ENCODE data around the gene SFSWAP. TPM values are rescaled to one million over a fixed set of nuclear protein-coding genes. Genes with fewer than 3 reads are reported as not detected.
"Not testable (repeated sequence)": the region's sequence is repeated elsewhere in the genome, so short reads cannot be mapped to it uniquely, and the experiment has no call there.

SFSWAP gene
- total RNA-seq, 1 donor from 2014 or later, result 67.3 TPM

DNA sequence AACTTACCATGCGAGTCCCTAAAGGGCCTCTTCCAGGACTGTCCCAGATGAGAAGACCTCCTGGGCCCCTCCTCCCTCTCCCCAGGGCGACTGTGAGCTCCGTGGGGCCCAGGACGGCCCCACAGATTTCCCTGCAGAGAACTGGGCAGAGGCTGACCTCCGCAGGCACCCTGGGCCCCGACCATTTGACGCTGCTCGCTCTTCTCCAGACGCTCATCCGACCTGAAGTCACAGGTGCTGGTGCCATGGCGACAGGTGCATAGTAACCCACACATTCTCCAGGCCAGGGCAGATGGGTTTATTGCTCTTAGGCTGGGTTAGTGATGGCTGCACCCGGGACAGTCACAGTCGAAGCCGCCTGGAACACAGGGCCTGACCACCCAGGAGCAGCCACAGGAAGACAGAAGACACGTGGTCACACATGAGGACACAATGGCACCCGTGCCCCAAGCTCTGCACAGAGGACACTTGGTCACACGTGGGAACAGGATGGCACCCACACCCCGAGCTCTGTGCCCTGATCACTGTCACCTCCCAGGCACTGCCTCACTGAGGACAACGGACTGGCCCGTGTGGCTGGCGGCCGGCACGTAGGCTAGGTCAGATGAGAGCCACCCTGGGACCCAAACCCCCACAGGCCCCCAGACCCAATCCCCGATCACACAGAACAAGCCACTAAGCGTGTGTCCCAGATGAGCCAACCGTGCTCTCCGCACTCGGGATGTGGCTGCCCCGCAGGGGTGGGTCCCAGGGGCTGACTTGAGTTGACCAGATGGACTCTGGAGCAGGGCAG, 32.3 kb upstream of the SFSWAP start:
- intact Hi-C loops (cut with DNase I); DNase-seq (ENCODE audit: low spot score); ATAC-seq: not testable (repeated sequence)

DNA sequence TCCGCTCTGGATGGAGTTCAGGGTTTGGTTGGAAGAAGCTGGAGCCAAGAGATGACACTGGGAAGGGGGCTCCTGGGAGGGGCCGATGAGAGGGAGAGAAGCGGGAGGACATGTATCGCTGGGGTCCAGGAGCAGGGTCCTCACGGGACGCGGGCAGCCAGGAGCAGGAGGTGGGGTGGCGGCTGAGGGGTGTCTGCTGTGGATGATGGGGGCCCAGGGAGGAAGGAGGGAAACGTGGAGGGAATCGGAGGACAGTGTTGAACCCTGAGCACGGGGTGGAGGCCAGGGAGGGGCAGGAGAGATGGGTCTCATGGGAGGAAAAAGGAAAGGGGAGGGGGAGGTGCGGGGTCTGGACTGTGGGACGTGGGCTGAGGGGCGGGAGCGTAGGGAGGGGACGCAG, 31.7 kb upstream of the SFSWAP start:
- intact Hi-C loops (cut with DNase I); DNase-seq (ENCODE audit: low spot score); ATAC-seq: not testable (repeated sequence)

DNA sequence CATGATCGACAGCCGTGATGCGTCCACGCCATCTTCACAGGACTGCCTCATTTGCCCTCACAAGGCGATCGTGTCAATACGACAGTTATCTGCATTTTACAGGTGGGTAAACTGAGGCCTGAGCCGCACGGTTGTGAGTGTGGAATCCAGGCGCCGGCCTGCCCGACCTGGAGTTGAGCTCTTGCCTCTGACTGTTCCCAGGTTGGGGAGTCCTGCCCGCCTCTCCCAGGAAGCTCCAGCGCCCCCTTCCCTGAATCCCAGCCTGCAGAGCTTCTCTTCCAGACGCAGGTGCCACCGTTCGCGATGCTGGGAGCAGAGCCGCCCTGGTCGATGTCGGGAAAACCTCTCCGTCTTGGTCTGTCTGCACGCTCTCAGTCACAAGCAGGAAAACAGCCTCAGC, 31.1 kb upstream of the SFSWAP start:
- ATAC-seq; intact Hi-C loops (cut with DNase I); DNase-seq (ENCODE audit: low spot score): not testable (repeated sequence)

DNA sequence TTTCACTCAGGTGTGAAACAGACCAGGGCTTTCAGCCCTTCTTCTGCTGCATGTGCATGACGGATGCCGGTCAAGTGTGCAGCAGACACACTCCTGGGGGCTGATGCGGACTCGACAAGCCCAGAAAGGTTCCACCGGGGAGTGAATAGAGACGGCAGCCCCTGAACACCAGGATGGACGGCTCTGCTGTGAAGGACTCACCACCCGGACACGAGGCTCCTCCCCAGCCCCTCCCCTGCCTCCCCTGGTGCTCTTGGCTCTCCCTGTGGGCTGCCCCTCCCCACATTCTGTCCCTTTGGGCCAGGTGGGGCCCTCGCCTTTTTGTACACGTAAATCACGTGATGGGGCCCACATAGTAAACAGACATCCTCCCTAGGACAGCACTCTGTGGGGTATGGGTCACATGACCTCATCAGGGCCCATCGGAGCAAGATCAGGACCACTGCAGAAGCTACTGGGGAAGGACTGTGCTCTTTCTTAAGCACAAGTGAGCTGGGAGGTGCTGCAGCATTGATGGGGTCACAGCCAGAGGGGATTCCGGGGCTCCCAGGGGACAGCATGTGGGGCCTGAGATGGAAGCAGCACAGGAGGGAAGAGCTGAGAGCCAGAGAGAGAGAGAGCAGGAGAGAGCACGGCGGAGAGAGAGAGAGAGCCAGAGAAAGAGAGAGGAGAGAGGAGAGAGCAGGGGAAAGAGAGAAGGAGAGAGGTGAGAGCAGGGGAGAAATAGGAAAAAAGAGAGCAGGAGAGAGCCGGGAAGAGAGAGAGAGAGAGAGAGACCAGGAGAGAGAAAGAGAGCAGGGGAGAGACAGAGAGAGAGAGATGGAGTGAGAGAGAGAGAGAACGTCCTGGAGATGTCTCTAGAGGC, 30.3 kb upstream of the SFSWAP start:
- DNase-seq (ENCODE audit: low spot score); ATAC-seq; intact Hi-C loops (cut with DNase I): not testable (repeated sequence)

DNA sequence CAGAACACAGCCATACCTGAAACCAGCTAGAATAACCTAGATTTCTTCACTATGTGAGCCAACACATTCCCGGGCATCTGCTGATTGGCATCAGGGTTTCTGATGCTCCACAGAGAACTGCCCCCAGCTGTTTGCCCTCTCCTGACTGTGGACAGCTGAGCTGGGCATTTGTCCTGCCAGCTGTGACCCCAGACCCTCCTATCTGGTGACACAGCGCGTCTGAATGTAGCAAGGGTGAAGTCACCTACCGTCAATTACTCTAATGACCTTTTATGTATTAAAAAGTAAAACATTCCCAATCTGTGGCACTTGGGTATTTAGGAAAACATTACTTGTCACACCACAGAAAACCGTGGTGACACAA, 29.7 kb upstream of the SFSWAP start:
- intact Hi-C loops (cut with DNase I), result no loop called here
- ATAC-seq (no peak), DNase-seq (ENCODE audit: low spot score) (no peak)

DNA sequence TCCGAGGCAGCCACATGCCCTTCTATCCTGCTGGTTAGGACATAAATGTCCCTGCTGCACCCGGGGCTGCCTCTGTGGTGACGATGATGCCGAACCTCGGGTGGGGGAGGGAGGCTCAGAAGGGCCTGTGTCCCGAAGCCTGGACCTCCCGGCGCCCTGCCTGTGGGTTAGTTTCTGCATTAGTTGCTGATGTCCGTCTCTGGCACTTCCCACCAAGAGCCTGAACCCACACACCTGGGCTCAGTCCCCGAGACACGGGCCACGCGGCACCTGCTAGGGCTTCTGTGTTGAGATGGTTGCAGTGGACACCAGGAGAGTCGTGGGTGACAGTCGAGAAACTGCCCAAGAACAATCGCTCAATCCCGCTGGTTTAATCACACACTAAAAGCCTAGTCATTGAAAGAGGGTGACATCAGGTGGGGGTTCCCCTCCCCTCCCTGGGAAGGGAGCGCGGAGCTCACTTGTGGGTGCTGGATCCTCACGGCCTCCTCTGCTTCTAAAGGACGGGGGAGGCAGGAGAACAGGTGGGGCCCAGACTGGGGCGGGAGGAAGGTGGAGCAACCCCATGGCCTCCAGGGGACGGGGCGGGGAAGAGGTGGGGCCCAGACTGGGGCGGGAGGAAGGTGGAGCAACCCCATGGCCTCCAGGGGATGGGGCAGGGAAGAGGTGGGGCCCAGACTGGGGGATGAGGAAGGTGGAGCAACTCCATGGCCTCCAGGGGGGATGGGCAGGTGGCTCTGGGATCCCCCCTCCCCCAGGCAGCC, 29.0 kb upstream of the SFSWAP start:
- DNase-seq (ENCODE audit: low spot score) (peak; percentile 81), ATAC-seq (peak; percentile 100)
- intact Hi-C loops (cut with DNase I), result not testable (repeated sequence)

DNA sequence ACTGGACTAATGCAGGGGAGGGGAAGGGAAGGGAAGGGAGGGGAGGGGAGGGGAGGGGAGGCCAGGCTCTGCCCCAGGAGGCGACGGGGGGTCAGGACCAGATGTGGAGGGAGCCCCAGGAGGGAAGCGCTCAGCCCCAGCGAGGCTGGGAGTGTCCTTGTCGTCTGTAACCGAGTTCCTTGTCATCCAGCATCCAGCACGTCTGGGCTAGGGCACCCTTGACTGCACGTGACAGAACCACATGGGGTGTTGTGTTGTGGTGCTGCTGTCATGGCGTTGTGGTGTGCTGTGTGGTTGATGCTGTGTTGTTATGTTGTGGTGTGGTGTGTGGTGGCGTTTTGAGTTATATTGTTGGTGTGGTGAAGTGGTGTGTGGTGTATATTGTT, 28.4 kb upstream of the SFSWAP start:
- DNase-seq (ENCODE audit: low spot score) (no peak), ATAC-seq (peak; percentile 9)
- intact Hi-C loops (cut with DNase I), result no loop called here

DNA sequence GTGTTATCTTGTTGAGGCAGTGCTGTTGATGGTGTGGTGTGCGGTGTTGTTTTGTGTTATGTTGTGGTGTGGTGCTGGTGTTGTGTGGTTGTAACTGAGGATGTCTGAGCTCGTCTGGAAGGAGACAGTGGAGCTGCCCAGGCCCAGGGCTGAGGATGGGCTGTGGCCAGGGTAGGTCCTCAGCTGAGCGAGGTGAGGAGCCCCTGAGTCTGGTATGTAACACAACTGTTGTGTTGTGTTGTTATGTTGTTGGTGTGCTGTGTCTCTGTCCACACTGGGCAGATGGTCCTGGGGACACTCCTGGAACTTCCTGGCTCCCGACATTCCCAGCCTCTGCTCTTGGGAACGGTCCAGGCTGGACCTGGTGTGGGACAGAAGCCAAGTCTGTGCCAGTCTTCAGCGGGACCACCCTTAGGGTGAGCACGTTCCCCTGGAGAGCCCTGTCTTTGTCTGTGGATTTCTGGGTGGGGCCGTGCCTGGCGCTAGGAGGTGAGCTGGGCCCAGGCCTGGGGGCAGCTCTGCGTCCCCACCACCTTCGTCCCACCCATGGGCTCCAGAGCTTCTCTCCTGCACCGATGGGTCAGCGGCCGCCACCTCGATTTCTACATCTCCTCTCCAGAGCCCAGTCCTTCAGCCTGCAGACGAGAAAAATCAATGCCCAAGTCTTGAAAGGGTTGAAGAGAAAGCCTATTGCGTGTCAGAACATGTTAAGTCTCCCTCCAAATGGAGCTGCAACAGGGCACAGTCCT, 27.4 kb upstream of the SFSWAP start:
- ATAC-seq (no peak), DNase-seq (ENCODE audit: low spot score) (no peak)
- intact Hi-C loops (cut with DNase I), result no loop called here

DNA sequence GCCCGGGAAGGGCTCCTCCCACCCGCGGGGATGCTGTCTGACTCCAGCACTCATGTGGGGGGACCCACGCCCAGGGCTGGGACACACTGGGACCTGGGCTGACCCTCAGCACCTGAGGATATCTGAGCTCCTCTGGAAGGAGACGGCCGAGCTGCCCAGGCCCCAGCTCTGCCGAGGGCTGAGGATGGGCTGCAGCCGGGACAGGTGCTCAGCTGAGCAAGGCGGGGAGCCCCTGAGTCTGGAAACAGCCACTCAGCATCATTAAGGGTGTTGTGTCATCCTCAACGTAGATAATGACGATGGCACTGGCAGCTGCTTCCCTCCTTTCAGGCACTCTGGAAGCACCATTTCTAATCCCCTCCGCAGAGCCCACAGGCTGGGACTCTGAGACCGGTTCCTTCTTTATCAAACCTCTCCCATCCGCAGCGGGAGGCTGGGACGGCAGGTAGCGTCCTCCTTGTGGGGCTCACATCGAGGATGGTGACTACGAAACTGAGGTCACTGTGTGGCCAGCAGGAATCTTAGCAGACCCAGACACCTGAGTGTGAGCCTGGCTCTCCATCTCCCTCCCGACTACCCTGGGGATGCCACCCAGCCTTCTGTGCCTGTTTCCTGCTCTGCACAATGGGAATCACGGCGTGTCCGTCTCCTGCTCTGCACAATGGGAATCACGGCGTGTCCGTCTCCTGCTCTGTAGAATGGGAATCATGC, 26.7 kb upstream of the SFSWAP start:
- ATAC-seq, result no peak
- intact Hi-C loops (cut with DNase I), result no loop called here
- no peak for DNase-seq (ENCODE audit: low spot score)

DNA sequence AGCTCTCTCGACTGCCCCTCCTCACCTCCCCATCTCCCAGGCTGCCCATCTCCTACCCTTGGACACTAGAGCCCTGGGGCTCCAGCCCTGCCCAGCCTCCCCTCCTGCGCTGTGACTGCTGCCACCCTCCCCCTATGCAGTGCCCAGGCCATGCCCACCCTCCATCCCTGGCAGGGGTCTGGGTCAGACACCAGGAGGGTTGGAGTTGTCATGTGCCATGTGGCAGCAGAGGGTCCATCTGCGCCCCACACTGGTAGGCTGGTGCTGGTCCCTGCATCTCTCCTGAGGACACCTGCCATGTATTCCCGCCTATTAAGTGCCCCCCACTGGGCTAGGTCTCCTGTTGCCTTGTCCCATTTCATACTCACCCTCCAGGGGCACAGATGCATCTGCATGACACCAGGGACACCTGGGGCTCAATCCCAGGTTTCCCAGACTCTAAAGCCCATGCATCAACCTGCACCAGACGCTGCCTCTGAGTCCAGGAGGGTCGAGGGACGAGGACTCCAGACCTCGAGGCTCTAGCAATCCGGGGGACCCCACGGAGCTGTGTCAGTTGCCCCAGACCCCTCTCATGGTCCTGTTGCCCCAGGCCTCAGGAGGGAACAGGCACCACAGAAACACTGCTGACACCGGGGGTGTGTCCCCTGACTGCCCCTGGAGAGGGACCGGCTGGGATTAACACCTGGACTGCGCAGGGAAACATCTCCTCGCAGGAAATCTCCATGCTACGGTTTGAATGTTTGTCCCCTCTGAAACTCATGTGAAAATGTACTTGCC, 23.4 kb upstream of the SFSWAP start:
- no peak for ATAC-seq
- intact Hi-C loops (cut with DNase I), result no loop called here

DNA sequence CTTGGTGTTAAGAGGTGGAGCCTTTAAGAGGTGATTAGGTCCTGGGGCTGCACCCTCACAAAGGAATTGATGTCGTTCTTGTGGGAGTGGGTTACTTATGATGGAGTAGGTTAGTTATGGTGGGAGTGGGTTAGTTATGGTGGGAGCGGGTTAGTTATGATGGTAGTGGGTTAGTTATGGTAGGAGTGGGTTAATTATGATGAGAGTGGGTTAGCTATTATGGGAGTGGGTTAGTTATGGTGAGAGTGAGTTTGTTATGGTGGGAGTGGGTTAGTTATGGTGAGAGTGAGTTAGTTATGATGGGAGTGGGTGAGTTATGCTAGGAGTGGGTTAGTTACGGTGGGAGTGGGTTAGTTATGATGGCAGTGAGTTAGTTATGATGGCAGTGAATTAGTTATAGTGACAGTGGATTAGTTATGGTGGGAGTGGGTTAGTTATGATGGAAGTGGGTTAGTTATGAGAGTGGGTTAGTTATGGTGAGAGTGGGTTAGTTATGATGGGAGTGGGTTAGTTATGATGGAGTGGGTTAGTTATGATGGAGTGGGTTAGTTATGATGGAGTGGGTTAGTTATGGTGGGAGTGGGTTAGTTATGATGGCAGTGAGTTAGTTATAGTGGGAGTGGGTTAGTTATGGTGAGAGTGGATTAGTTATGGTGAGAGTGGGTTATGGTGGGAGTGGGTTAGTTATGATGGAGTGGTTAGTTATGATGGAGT, 22.6 kb upstream of the SFSWAP start:
- no peak for ATAC-seq
- DNase-seq (ENCODE audit: low spot score), result no peak
- intact Hi-C loops (cut with DNase I), result no loop called here

More for the DNA sequence above, 23.4 kb upstream of the SFSWAP start:
- no peak for DNase-seq (ENCODE audit: low spot score)

DNA sequence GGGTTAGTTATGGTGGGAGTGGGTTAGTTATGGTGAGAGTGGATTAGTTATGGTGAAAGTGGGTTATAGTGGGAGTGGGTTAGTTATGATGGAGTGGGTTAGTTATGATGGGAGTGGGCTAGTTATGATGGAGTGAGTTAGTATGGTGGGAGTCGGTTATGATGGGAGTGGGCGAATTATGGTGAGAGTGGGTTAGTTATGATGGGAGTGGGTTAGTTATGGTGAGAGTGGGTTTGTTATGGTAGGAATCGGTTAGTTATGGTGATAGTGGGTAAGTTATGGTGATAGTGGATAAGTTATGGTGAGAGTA, 22.1 kb upstream of the SFSWAP start:
- no peak for DNase-seq (ENCODE audit: low spot score)
- ATAC-seq, result no peak
- intact Hi-C loops (cut with DNase I), result no loop called here

DNA sequence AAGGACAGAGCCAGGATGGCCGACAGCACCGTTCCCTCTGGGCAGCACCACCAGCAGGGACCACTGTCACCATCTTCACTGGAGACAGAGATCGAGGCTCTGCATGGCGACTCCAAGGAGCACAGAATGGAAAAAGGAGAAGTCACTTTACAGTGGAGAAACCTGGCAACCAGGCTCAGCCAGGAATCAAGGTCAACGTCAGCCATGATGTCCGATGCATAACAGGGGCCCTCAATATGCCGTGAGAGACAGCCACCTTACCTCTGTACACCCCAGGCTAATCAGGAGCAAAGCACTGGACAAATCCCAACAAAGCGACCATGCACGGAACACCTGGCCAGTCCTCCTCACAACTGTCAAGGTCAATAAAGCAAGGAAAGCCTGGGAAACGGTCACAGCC, 20.6 kb upstream of the SFSWAP start:
- intact Hi-C loops (cut with DNase I), result no loop called here
- no peak for DNase-seq (ENCODE audit: low spot score)
- no peak for ATAC-seq

DNA sequence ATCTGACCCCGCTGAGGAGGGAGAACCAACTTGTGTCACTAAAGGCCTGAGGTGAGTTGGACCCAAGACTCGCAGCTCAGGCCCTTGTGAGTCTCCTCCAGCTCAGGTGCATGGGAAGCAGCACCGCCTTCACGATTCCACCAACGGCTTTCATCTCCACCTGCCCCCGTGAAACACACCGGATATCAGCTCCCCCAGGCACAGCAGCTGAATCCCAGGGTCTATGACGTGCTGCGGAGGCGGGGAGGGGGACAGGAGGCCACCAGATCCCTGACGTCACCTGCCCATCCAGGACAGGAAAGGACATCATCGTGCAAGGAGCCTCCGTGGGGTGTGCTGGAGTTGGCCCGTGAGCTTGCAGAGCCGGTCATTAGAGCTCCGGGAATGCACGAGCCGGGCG, 18.5 kb upstream of the SFSWAP start:
- no peak for ATAC-seq
- intact Hi-C loops (cut with DNase I), result no loop called here
- DNase-seq (ENCODE audit: low spot score), result no peak

DNA sequence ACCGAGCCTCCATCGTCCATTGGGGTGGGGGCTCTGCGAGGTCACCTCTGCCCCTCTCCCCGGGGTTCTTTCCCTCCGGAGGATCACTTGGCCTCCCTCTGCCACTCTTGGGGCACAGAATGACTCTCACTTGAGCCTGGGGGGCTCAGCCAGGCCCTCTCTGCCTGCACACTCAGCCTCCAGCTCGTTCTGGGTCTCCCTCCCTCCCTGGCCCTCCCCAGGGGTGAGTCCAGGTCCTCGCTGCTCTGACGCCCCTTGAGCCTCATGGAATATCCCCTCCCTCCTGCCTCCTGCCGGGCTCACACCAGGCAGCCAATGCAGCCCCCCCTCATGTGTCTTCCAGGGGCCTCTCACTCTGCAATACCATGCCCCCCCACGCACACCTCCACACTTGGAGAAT, 17.7 kb upstream of the SFSWAP start:
- intact Hi-C loops (cut with DNase I), result no loop called here
- DNase-seq (ENCODE audit: low spot score), result no peak
- ATAC-seq, result no peak

DNA sequence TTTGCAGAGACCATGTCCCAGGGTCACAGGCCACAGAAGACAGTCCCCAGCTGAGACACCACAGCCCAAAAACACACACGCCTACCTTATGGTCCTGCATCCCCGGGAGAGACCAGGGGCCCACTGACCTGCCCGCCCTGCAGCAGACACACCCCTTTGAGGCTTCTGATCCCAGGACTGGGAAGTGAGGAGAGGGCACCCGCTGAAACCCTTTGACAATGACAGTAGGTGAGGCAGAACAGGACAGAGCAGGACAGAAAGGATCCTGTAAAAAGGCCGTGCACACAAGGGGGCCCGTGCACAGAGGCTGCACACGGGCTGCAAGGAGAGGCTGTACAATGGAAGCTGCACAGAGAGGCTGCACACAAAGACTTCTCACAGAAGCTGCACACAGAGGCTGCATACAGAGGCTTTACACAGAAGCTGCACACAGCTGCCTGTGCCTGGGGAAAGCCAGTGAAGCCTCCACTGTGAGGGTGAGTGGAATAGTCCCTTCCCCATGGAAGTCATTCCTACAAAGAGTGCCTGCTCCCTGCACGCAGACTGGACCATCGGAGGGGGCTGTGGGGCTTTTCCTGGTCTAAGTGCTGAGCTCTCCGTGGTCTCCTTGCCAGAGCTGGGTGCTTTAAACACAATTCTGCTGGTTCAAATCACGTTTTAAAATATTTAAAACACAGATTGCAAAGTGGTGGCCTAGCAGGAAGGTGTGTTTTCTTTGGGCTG, 16.6 kb upstream of the SFSWAP start:
- ATAC-seq (no peak), DNase-seq (ENCODE audit: low spot score) (no peak)
- intact Hi-C loops (cut with DNase I), result no loop called here

DNA sequence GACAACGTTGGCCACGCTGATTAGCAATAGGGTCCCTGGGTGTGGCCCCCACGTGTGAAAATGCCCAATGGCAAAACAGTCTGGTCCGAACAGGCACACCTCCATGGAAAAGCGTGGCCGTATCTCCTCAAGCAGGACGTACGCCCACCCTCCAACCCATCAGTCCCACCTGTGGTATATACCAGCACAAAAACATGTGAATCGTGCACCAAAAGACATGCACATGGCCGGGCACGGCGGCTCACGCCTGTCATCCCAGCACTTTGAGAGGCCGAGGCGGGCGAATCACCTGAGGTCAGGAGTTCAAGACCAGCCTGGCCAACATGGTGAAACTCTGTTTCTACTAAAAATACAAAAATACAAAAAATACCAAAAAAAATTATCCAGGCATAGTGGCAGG, 14.9 kb upstream of the SFSWAP start:
- DNase-seq (ENCODE audit: low spot score) (no peak), ATAC-seq (no peak)
- intact Hi-C loops (cut with DNase I), result no loop called here

All from sciatic nerve (tissue), 2 donors.